Measurements from ENCODE around the gene ZNF653. TPM values are rescaled to one million over a fixed set of nuclear protein-coding genes. Genes with fewer than 3 reads are reported as not detected.

ZNF653 gene
- total and polyA plus RNA-seq, 9 of the 15 experiments (the other 6 are each of a cell fraction or from before 2014, with no cell fraction given) = 1.6 to 8.0 (median 4.2) TPM; not detected in 2

GRCh38 chr19:11535792-11536595 lies 30.4 kb upstream of the ZNF653 start (continued):
- TF ChIP-seq ATF6 (CRISPR knock-in tag; IDR thresholded peaks at IDR 0.05) (no peak), ZBTB5 (IDR thresholded peaks at IDR 0.05) (no peak), ZEB2 (IDR thresholded peaks at IDR 0.05) (no peak), ZNF239 (CRISPR knock-in tag; IDR thresholded peaks at IDR 0.05) (no peak), ZNF444 (CRISPR knock-in tag; IDR thresholded peaks at IDR 0.05) (0 out of 2 replicates have a peak, but pooled peaks have one; percentile 22), ARNT (IDR thresholded peaks at IDR 0.05) (peak; percentile 61 to 72; a peak in 2 of 4 replicates), ZNF224 (CRISPR knock-in tag; IDR thresholded peaks at IDR 0.05) (no peak), KDM2B (CRISPR knock-in tag; IDR thresholded peaks at IDR 0.05) (no peak), PCBP1 (IDR thresholded peaks at IDR 0.05; ENCODE audit: low read depth, low read length, poor library complexity, severe bottlenecking) (no peak), ZNF23 (CRISPR knock-in tag; IDR thresholded peaks at IDR 0.05) (no peak), ZNF12 (CRISPR knock-in tag; IDR thresholded peaks at IDR 0.05) (no peak), FOXP1 (CRISPR knock-in tag; IDR thresholded peaks at IDR 0.05) (no peak; the same call in 1 of the 2 replicates), DMBX1 (CRISPR knock-in tag; IDR thresholded peaks at IDR 0.05; ENCODE audit: borderline replicate concordance) (peak; percentile 78; the same call in 1 of the 2 replicates), BCOR (IDR thresholded peaks at IDR 0.05) (peak; percentile 98), RBM25 (IDR thresholded peaks at IDR 0.05; ENCODE audit: low read depth, low read length, severe bottlenecking) (peak; percentile 81), TEAD2 (tag; IDR thresholded peaks at IDR 0.05) (no peak)
- TF ChIP-seq, protein P1, sequence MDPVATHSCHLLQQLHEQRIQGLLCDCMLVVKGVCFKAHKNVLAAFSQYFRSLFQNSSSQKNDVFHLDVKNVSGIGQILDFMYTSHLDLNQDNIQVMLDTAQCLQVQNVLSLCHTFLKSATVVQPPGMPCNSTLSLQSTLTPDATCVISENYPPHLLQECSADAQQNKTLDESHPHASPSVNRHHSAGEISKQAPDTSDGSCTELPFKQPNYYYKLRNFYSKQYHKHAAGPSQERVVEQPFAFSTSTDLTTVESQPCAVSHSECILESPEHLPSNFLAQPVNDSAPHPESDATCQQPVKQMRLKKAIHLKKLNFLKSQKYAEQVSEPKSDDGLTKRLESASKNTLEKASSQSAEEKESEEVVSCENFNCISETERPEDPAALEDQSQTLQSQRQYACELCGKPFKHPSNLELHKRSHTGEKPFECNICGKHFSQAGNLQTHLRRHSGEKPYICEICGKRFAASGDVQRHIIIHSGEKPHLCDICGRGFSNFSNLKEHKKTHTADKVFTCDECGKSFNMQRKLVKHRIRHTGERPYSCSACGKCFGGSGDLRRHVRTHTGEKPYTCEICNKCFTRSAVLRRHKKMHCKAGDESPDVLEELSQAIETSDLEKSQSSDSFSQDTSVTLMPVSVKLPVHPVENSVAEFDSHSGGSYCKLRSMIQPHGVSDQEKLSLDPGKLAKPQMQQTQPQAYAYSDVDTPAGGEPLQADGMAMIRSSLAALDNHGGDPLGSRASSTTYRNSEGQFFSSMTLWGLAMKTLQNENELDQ (CRISPR knock-in tag; IDR thresholded peaks at IDR 0.05; ENCODE audit: borderline replicate concordance) = no peak
- TF ChIP-seq, protein P2, sequence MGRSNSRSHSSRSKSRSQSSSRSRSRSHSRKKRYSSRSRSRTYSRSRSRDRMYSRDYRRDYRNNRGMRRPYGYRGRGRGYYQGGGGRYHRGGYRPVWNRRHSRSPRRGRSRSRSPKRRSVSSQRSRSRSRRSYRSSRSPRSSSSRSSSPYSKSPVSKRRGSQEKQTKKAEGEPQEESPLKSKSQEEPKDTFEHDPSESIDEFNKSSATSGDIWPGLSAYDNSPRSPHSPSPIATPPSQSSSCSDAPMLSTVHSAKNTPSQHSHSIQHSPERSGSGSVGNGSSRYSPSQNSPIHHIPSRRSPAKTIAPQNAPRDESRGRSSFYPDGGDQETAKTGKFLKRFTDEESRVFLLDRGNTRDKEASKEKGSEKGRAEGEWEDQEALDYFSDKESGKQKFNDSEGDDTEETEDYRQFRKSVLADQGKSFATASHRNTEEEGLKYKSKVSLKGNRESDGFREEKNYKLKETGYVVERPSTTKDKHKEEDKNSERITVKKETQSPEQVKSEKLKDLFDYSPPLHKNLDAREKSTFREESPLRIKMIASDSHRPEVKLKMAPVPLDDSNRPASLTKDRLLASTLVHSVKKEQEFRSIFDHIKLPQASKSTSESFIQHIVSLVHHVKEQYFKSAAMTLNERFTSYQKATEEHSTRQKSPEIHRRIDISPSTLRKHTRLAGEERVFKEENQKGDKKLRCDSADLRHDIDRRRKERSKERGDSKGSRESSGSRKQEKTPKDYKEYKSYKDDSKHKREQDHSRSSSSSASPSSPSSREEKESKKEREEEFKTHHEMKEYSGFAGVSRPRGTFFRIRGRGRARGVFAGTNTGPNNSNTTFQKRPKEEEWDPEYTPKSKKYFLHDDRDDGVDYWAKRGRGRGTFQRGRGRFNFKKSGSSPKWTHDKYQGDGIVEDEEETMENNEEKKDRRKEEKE (IDR thresholded peaks at IDR 0.05; ENCODE audit: borderline replicate concordance in 1 of 2, control insufficient read depth in 1 of 2, low read depth in 2 of 2, low read length in 1 of 2) = 0 out of 4 replicates have a peak, but pooled peaks of 1 of the 2 experiments have one; percentile 20

Data from K562 (cell line).